A549 (cell line): Measurements from ENCODE around the gene ITGB1.
"Not testable (repeated sequence)": the region's sequence is repeated elsewhere in the genome, so short reads cannot be mapped to it uniquely, and the experiment has no call there.

Experiments
- CHD4 ChIP-seq: fragments of 200-600 bp; sonication (generic); IDR thresholded peaks from 2 replicates; pipeline ENCODE4 v1.6.1; 2016; ENCODE audit warnings: antibody characterized with exemption, mild to moderate bottlenecking, borderline replicate concordance
- CTCF ChIP-seq: fragments of >200 bp; sonication (Bioruptor Twin); formaldehyde crosslinking; IDR thresholded peaks from 3 replicates; pipeline ENCODE4 v1.5.1; 2016
- EP300 ChIP-seq, 2 experiments: fragments of >200 bp; sonication (Bioruptor Twin); formaldehyde crosslinking; IDR thresholded peaks; 2 replicates in 1 of 2; 3 replicates in 1 of 2; pipeline ENCODE4 v1.6.1; 2016 to 2017
- HMGXB4 ChIP-seq: fragments of 250-450 bp; sonication (Bioruptor Pico); IDR thresholded peaks from 2 replicates; pipeline ENCODE4 v1.5.0; 2021; ENCODE audit warnings: mild to moderate bottlenecking, moderate library complexity, borderline replicate concordance
- NR3C1 ChIP-seq: fragments of >200 bp; sonication (Bioruptor Twin); formaldehyde crosslinking; IDR thresholded peaks from 3 replicates; pipeline ENCODE4 v1.6.1; 2017
- POLR2A ChIP-seq: IDR thresholded peaks from 2 replicates; pipeline ENCODE4 v1.6.1; 2012; ENCODE audit warnings: mild to moderate bottlenecking, low read length
- TF ChIP-seq, protein P1 (sequence below): fragments of 200-600 bp; sonication (generic); IDR thresholded peaks from 2 replicates; pipeline ENCODE4 v1.6.1; 2016; ENCODE audit warnings: antibody characterized with exemption, mild to moderate bottlenecking, moderate library complexity
- TF ChIP-seq, protein P2 (sequence below): fragments of 150-350 bp; IDR thresholded peaks from 2 replicates; pipeline ENCODE4 v1.6.1; 2014; ENCODE audit warnings: low read depth, mild to moderate bottlenecking, low read length

DNA sequence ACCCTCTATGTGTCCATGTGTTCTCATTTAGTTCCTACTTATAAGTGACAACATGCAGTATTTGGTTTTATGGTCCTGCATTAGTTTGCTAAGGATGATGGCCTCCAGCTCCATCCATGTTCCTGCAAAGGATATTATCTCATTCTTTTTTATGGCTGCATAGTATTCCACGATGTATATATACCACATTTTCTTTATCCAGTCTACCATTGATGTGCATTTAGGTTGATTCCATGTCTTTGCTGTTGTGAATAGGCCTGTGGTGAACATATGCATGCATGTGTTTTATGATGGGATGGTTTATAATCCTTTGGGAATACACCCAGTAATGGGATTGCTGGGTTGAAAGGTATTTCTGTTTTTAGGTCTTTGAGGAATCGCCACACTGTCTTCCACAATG lies 36.6 kb upstream of the ITGB1 start:
- TF ChIP-seq CTCF; NR3C1; EP300 (IDR thresholded peaks at IDR 0.05); POLR2A; HMGXB4: not testable (repeated sequence)
- TF ChIP-seq, protein P1, sequence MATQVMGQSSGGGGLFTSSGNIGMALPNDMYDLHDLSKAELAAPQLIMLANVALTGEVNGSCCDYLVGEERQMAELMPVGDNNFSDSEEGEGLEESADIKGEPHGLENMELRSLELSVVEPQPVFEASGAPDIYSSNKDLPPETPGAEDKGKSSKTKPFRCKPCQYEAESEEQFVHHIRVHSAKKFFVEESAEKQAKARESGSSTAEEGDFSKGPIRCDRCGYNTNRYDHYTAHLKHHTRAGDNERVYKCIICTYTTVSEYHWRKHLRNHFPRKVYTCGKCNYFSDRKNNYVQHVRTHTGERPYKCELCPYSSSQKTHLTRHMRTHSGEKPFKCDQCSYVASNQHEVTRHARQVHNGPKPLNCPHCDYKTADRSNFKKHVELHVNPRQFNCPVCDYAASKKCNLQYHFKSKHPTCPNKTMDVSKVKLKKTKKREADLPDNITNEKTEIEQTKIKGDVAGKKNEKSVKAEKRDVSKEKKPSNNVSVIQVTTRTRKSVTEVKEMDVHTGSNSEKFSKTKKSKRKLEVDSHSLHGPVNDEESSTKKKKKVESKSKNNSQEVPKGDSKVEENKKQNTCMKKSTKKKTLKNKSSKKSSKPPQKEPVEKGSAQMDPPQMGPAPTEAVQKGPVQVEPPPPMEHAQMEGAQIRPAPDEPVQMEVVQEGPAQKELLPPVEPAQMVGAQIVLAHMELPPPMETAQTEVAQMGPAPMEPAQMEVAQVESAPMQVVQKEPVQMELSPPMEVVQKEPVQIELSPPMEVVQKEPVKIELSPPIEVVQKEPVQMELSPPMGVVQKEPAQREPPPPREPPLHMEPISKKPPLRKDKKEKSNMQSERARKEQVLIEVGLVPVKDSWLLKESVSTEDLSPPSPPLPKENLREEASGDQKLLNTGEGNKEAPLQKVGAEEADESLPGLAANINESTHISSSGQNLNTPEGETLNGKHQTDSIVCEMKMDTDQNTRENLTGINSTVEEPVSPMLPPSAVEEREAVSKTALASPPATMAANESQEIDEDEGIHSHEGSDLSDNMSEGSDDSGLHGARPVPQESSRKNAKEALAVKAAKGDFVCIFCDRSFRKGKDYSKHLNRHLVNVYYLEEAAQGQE: 0 out of 2 replicates have a peak, but pooled peaks have one; percentile 8
- TF ChIP-seq CHD4: peak; percentile 82
- TF ChIP-seq, protein P2, sequence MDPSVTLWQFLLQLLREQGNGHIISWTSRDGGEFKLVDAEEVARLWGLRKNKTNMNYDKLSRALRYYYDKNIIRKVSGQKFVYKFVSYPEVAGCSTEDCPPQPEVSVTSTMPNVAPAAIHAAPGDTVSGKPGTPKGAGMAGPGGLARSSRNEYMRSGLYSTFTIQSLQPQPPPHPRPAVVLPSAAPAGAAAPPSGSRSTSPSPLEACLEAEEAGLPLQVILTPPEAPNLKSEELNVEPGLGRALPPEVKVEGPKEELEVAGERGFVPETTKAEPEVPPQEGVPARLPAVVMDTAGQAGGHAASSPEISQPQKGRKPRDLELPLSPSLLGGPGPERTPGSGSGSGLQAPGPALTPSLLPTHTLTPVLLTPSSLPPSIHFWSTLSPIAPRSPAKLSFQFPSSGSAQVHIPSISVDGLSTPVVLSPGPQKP: not testable (repeated sequence)
